GM19328 (cell line): ENCODE results near the gene TRIP11.

Source experiments
- ATAC-seq: cut with Tn5 transposase; IDR thresholded peaks from one replicate; pipeline ENCODE4 v1.9.1; 2021; ENCODE audit warnings: mild to moderate bottlenecking, moderate library complexity; ENCODE audit not compliant: unreplicated experiment

Gene TRIP11

GRCh38 chr14:91961297-91962220 is 78.3 kb downstream of the TRIP11 start:
- no peak for ATAC-seq

GRCh38 chr14:91957876-91958313 is 82.0 kb downstream of the TRIP11 start:
- ATAC-seq = no peak

DNA sequence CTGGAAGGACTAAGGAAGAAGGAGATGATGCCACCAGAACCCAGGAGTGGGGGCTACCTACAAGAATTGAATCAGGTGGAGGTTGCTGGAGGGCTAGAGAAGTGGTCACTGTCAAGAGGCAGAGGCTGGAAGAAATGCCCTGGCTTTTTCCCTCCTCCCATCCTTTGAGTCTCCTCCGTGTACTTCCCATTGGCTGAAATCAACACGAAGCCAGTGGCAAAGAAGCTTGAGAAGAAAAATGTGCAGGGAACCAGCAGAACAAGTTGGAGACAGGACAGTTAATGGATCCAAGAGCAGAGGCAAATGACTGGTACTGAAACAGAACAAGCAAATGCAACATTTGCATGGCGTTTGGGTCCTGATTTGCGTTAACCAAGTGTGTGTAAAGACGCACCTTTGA is 83.2 kb downstream of the TRIP11 start:
- ATAC-seq = no peak

- no peak for ATAC-seq
Measured at GRCh38 chr14:91955168-91955567, 84.7 kb downstream of the TRIP11 start.

DNA sequence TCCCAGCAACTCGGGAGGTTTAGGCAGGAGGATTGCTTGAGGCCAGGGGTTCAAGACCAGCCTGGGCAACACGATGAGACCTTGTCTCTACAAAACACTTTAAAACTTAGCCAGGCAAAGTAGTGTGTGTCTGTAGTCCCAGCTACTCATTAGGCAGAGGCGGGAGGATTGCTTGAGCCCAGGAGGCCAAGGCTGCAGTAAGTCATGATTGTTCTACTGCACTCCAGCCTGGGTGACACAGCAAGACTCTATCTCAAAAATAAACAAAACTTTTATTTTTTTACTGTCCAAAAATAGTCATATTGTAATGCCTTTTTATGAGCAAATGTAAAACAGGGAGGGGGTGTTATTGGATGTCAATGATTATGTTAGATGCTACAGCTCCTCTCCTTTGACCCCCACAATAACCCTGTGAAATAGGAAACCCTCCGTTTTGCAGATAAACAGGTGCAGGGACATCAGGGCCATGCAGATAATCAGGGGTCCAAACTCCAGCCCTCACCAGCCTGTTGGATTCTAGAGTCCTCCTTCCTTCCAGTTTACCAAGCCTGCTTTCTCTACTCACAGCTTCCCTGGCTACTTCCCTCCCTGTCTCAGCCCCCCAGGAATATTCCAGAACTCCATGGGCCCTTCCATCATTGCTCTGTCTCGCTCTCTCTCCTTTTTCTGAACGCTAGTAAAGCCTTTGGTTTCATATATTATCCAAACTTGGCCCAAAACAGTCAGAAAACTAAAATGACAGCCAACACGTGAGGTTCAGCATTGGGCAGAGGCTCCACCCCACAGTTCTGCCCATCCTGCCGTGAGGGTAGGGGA is 86.5 kb downstream of the TRIP11 start:
- no peak for ATAC-seq

GRCh38 chr14:91947475-91948184 is 92.2 kb downstream of the TRIP11 start, which contains the start of gene FBLN5:
FBLN5 (minus strand) TSS chr14:91947694; CDS start chr14:91947229, 465 bp downstream.
- ATAC-seq = no peak

- ATAC-seq = no peak
Measured at GRCh38 chr14:91946622-91947474, 93.0 kb downstream of the TRIP11 start.

DNA sequence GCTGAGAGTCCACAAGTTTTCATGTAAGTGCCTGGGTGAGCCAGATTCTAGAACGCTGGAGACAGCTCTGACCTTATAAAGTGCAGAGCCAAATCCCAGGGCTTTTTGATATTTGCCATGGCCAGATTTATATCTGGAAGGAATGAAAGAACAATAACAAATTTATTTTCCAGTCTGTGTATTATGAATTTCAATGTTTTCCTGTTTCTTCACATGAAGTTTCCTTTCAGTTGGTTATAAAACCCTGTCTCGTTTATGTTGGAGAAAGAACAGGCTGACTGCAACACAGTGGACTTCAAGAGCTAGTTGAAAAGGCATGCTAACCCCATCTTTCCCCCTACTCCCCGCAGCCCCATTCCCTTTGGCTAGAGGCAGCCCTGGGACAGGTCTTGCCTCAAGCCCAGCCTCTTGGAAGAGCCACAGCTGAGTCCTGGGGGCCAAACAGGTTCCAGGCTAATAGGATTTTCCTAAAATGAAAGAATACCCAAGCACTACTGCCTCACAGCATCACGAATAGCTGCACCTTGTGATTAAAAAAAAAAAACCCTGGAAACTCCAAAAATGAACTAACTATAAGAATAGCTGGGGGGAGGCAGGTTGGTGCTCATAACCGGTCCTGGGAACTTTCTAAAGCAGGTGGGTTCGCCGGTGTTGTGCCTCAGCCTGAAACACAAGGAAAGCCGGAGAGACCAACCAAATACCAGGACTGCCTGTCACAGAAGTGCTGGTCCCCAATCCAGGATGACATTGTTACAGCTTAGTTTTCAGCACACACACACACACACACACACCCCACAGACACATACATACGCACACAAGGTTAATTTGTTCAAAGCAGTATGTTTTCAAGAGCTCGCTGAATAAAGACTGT is 93.9 kb downstream of the TRIP11 start:
- no peak for ATAC-seq

DNA sequence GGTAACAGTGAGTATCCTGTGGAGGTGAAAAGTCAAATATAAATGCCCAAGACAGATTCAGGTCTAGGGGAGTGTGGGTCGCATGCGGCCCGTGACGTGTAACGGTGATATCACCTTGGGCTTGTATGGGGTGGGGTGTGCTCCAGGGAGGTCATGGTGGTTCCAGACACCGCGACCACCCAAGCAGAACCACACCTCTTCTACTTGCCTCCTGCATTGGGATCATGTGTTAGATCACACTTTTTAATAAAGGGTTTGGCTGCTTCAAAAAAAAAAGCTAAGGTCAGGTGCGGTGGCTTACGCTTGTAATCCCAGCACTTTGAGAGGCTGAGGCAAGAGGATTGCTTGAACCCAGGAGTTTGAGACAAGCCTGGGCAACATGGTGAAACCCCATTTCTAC is 96.9 kb downstream of the TRIP11 start:
- no peak for ATAC-seq

DNA sequence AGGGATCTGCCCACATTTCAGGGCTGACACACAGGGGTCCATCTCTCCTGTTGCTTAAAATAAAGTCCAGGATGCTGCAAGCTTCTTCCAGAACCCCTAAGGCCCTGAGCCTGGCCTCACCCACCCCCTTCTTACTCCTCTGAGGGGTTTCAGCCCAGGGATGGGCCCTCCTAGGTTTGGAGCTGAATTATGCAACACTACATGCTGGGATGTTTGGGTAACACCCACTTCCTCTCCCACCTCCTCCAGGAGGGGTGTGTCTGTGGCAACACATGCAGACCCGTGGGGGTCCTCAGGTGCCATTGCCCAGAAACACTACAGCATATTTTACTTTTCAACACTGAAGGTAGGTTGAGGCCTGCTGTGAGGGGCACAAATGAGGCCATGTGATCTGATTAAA is 97.7 kb downstream of the TRIP11 start:
- ATAC-seq = no peak

- ATAC-seq = no peak
Measured at GRCh38 chr14:91940209-91940608, 99.7 kb downstream of the TRIP11 start.

DNA sequence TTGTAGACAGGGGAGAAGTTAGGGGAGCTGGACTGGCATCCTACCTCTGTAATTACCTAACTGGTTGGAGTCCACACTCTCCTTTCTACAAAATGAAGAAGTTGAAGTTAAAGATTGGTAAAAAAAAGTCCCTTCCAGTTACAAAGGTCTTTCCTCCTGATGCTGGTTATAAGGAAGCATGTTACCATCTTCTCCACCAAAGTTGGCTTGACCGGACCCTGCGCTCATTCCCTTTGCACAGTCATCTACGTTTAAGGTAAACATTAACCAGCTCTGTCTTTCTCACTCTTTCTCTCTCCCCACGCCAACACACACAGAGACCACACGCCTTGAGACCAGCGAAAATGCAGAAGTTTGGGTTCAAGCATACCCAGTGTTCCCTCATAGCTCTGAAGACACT is 104.3 kb downstream of the TRIP11 start:
- ATAC-seq = no peak

DNA sequence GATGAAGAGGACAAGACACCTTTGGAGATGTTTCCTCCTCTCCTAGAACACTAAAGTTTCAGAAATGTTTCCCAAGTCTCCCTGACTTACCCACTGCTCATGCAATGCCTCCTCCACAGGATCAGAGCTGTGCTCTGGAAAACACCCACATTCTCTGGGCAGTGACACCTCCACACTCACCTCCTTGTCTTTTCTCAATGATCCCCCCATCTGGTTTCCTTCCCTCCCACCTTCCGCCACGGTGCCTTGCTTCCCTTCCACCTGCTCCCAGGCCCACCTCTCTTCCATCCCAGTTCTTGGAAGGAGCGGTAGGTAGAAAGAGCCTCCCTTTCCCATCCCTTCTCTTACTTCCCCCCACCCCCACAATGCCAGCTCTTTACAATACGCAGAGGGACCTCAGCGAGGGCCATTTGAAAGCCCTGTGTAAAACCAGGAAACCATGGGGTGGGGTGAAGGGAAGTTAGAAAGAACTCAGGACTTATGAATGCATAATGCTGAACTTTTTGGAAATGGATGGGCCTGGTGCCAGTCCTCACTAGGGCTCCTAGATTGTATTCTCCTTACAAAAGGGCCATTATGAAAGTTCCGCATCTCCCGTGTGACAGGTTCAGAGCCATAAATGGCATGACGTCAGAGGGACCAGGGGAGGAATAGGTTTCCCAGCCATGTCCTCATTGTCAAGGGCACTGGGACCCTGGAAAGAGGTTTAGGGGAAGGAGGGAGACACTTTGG is 105.1 kb downstream of the TRIP11 start:
- no peak for ATAC-seq

DNA sequence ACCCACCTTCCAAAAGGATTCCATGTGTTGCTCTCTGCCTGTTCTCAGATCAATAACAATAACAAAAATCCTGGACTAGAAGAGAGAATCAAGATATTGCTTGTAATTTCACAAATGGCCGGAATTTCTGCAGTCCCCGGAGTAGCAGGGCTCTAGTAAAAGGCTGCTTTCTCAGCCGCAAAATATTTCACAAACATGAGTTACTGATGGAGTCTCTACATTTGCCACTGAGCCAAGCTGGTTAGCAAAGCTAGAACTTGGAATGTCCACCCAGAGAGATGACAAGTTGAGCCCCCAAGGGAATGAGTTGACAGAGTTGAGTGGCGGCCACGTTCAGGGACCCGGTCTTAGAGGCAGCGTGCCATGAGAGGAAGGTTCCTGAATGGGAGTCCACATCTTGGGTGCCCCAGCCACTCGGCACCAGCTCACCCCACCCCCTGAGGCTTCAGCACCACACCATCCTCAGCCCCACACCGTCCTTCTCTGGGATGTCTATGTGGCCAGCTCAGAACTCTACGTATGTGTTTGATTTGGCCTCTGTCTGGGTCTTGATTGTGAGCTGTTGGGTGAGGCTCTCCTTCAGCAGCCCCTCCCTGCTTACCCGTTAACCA is 108.3 kb downstream of the TRIP11 start:
- ATAC-seq = no peak

DNA sequence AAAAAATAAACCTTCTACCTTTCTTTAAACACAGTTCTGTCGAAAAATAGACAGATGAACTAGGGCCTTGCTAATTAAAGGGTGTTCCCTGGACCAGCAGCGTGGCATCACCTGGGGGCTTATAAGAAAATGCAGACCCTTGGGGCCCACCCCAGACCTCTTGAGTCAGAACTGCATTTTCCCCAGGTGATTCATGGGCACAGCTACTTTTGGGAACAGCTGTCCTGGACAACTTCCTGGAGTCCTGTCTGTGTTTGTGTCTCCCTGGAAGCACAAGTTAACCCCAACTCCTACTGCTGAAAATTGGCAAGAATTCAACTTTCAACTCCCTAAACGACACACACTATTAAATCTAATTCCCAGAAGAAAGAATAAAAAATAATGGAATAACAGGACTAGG is 110.2 kb downstream of the TRIP11 start:
- ATAC-seq = no peak

- ATAC-seq = no peak
Measured at GRCh38 chr14:91927800-91928199, 112.1 kb downstream of the TRIP11 start.

DNA sequence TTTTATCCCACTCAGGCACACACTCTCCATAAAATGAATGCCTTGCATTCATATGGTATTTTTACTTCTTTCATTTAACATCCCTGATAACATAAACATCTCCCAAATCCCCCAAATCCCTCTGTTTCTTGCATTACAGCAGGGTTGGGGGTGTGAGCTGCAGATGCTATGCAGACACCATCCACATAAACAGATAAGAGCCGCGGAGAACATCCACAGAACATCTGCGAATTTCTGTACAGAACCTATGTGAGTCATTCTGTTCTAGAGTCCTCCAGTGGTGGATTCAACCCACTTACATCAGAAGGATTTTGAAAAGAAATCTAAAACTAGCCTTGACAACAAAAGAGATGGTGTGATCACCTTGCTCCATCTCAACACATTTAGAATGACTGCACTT is 112.7 kb downstream of the TRIP11 start:
- ATAC-seq = no peak
